HepG2 (cell line): ENCODE data around the gene PDP2. TPM values are rescaled to one million over a fixed set of nuclear protein-coding genes. Genes with fewer than 3 reads are reported as not detected.

Source experiments
- GPN1 ChIP-seq: sonication (generic); formaldehyde crosslinking; IDR thresholded peaks from 2 replicates; pipeline ENCODE4 v1.5.1; 2020; ENCODE audit warnings: missing genetic modification reagents, borderline replicate concordance
- KDM2A ChIP-seq: sonication (generic); formaldehyde crosslinking; IDR thresholded peaks from 2 replicates; pipeline ENCODE4 v1.4.0; 2020; ENCODE audit warnings: low read depth, missing genetic modification reagents, borderline replicate concordance
- MAZ ChIP-seq, 2 experiments: sonication (generic) in 1 of 2; formaldehyde crosslinking in 1 of 2; IDR thresholded peaks; 2 replicates each; pipeline versions ENCODE4 v1.5.0 to v1.6.1; 2012 to 2020; ENCODE audit warnings: low read depth in 2 of 2, mild to moderate bottlenecking in 2 of 2, borderline replicate concordance in 1 of 2, improper control_type of control experiment in 1 of 2, low read length in 1 of 2, missing genetic modification reagents in 1 of 2, moderate library complexity in 1 of 2
- PHF21A ChIP-seq: sonication (generic); formaldehyde crosslinking; IDR thresholded peaks from 2 replicates; pipeline ENCODE4 v1.5.0; 2020; ENCODE audit warnings: mild to moderate bottlenecking, missing genetic modification reagents
- RXRA ChIP-seq: sonication (generic); formaldehyde crosslinking; IDR thresholded peaks from 2 replicates; pipeline ENCODE4 v1.5.1; 2020; ENCODE audit warnings: missing genetic modification reagents
- TCF12 ChIP-seq, 2 experiments: fragments of 450-650 bp in 1 of 2; sonication (generic) in 1 of 2; formaldehyde crosslinking in 1 of 2; IDR thresholded peaks; 2 replicates each; pipeline versions ENCODE4 v1.6.1 to v1.8.0; 2017 to 2022; ENCODE audit warnings: antibody characterized with exemption in 1 of 2, mild to moderate bottlenecking in 1 of 2, missing genetic modification reagents in 1 of 2, moderate library complexity in 1 of 2
- U2AF1 ChIP-seq: fragments of 200-400 bp; formaldehyde crosslinking; optimal IDR thresholded peaks from 2 replicates; pipeline ENCODE3; 2017; ENCODE audit warnings: mild to moderate bottlenecking, low read depth, low read length
- ZNF224 ChIP-seq: sonication (generic); formaldehyde crosslinking; IDR thresholded peaks from 2 replicates; pipeline ENCODE4 v1.5.0; 2020; ENCODE audit warnings: mild to moderate bottlenecking, missing genetic modification reagents
- ZNF484 ChIP-seq: sonication (generic); formaldehyde crosslinking; IDR thresholded peaks from 2 replicates; pipeline ENCODE4 v1.5.1; 2020; ENCODE audit warnings: mild to moderate bottlenecking, low read depth, missing genetic modification reagents, borderline replicate concordance
- ZNF790 ChIP-seq: sonication (generic); formaldehyde crosslinking; IDR thresholded peaks from 2 replicates; pipeline ENCODE4 v1.8.0; 2022; ENCODE audit warnings: missing genetic modification reagents, mild to moderate bottlenecking, borderline replicate concordance
- polyA plus RNA-seq, 8 experiments: library from polyadenylated mRNA; depleted of rRNA in 3 of 8; stranded (reverse) in 7 of 8; unstranded in 1 of 8; fragments of >200 nt; fragmentation: Illumina TruSeq in 4 of 8; extraction: Trizol in 4 of 8; gene quantifications; 2 replicates each; pipeline versions ENCODE4 v1.2.1 to v1.2.3, GENCODE V29; 2011 to 2016; ENCODE audit warnings: low read depth in 4 of 8, missing spikeins in 1 of 8, mixed read lengths in 1 of 8; ENCODE audit not compliant: insufficient read depth in 1 of 8
- total RNA-seq, 5 experiments: library from RNA; depleted of rRNA; stranded (reverse); fragments of >200 nt; fragmentation: Illumina TruSeq; extraction: Trizol; gene quantifications; 2 replicates each; pipeline ENCODE4 v1.2.3, GENCODE V29; 2016; ENCODE audit warnings: low read depth in 1 of 5
- TF ChIP-seq, protein P1 (sequence below): sonication (generic); formaldehyde crosslinking; IDR thresholded peaks from 2 replicates; pipeline ENCODE4 v1.4.0; 2020; ENCODE audit warnings: missing genetic modification reagents
- TF ChIP-seq, protein P2 (sequence below): IDR thresholded peaks from 2 replicates; pipeline ENCODE4 v1.6.1; 2016; ENCODE audit warnings: low read depth, missing genetic modification reagents, missing compliant biosample characterization
- TF ChIP-seq, protein P3 (sequence below): IDR thresholded peaks from 2 replicates; pipeline ENCODE4 v1.6.1; 2012; ENCODE audit warnings: low read length, improper control_type of control experiment
- TF ChIP-seq, protein P4 (sequence below): fragments of 450-650 bp; IDR thresholded peaks from 2 replicates; pipeline ENCODE4 v1.6.1; 2017

Gene PDP2
- total and polyA plus RNA-seq, 2 of the 13 experiments (the other 11 are each of a cell fraction or from before 2014, with no cell fraction given), result 12.8 to 15.8 TPM

DNA sequence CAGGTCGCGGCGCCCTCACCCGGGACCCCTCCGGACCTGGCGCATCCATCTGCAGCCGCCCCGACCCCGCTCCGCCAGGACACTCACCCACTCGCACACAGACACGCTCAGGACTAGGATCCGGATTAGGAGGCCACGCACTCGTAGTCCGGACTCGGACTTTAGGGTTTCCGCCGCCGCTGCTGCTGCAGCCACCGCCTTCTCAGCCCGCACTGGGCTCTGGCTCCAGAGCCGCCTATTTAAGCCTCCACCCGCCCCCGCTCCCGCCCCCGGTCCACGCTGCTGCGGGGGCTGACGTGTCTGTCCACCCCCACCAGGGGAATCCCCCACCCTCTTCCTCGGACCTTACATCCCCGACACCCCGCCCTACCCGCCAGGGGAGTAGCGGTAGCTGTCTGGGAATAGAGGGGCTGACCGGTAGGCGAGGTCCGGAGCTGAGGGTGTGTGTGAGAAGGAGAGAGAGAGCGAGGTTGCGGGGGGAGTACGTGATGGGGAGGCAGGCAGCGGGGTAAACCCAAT, 45.1 kb downstream of the PDP2 start, which contains the start of gene RRAD (continued):
- TF ChIP-seq, protein P1, sequence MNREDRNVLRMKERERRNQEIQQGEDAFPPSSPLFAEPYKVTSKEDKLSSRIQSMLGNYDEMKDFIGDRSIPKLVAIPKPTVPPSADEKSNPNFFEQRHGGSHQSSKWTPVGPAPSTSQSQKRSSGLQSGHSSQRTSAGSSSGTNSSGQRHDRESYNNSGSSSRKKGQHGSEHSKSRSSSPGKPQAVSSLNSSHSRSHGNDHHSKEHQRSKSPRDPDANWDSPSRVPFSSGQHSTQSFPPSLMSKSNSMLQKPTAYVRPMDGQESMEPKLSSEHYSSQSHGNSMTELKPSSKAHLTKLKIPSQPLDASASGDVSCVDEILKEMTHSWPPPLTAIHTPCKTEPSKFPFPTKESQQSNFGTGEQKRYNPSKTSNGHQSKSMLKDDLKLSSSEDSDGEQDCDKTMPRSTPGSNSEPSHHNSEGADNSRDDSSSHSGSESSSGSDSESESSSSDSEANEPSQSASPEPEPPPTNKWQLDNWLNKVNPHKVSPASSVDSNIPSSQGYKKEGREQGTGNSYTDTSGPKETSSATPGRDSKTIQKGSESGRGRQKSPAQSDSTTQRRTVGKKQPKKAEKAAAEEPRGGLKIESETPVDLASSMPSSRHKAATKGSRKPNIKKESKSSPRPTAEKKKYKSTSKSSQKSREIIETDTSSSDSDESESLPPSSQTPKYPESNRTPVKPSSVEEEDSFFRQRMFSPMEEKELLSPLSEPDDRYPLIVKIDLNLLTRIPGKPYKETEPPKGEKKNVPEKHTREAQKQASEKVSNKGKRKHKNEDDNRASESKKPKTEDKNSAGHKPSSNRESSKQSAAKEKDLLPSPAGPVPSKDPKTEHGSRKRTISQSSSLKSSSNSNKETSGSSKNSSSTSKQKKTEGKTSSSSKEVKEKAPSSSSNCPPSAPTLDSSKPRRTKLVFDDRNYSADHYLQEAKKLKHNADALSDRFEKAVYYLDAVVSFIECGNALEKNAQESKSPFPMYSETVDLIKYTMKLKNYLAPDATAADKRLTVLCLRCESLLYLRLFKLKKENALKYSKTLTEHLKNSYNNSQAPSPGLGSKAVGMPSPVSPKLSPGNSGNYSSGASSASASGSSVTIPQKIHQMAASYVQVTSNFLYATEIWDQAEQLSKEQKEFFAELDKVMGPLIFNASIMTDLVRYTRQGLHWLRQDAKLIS (CRISPR knock-in tag), result no peak
- TF ChIP-seq, protein P2, sequence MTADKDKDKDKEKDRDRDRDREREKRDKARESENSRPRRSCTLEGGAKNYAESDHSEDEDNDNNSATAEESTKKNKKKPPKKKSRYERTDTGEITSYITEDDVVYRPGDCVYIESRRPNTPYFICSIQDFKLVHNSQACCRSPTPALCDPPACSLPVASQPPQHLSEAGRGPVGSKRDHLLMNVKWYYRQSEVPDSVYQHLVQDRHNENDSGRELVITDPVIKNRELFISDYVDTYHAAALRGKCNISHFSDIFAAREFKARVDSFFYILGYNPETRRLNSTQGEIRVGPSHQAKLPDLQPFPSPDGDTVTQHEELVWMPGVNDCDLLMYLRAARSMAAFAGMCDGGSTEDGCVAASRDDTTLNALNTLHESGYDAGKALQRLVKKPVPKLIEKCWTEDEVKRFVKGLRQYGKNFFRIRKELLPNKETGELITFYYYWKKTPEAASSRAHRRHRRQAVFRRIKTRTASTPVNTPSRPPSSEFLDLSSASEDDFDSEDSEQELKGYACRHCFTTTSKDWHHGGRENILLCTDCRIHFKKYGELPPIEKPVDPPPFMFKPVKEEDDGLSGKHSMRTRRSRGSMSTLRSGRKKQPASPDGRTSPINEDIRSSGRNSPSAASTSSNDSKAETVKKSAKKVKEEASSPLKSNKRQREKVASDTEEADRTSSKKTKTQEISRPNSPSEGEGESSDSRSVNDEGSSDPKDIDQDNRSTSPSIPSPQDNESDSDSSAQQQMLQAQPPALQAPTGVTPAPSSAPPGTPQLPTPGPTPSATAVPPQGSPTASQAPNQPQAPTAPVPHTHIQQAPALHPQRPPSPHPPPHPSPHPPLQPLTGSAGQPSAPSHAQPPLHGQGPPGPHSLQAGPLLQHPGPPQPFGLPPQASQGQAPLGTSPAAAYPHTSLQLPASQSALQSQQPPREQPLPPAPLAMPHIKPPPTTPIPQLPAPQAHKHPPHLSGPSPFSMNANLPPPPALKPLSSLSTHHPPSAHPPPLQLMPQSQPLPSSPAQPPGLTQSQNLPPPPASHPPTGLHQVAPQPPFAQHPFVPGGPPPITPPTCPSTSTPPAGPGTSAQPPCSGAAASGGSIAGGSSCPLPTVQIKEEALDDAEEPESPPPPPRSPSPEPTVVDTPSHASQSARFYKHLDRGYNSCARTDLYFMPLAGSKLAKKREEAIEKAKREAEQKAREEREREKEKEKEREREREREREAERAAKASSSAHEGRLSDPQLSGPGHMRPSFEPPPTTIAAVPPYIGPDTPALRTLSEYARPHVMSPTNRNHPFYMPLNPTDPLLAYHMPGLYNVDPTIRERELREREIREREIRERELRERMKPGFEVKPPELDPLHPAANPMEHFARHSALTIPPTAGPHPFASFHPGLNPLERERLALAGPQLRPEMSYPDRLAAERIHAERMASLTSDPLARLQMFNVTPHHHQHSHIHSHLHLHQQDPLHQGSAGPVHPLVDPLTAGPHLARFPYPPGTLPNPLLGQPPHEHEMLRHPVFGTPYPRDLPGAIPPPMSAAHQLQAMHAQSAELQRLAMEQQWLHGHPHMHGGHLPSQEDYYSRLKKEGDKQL (CRISPR knock-in tag), result no peak
- no peak for TF ChIP-seq GPN1 (CRISPR knock-in tag)
- TF ChIP-seq TCF12 (IDR thresholded peaks at IDR 0.05), result no peak
- 0 out of 2 replicates have a peak, but pooled peaks have one; percentile 21 for TF ChIP-seq TCF12 (CRISPR knock-in tag; IDR thresholded peaks at IDR 0.05)
- no peak for TF ChIP-seq ZNF224 (CRISPR knock-in tag)
- TF ChIP-seq MAZ (IDR thresholded peaks at IDR 0.05; ENCODE audit: borderline replicate concordance, low read depth, low read length), result no peak
- TF ChIP-seq MAZ (CRISPR knock-in tag; IDR thresholded peaks at IDR 0.05; ENCODE audit: low read depth), result 0 out of 2 replicates have a peak, but pooled peaks have one; percentile 6
- 0 out of 2 replicates have a peak, but pooled peaks have one; percentile 5 for TF ChIP-seq KDM2A (CRISPR knock-in tag)
- TF ChIP-seq, protein P3, sequence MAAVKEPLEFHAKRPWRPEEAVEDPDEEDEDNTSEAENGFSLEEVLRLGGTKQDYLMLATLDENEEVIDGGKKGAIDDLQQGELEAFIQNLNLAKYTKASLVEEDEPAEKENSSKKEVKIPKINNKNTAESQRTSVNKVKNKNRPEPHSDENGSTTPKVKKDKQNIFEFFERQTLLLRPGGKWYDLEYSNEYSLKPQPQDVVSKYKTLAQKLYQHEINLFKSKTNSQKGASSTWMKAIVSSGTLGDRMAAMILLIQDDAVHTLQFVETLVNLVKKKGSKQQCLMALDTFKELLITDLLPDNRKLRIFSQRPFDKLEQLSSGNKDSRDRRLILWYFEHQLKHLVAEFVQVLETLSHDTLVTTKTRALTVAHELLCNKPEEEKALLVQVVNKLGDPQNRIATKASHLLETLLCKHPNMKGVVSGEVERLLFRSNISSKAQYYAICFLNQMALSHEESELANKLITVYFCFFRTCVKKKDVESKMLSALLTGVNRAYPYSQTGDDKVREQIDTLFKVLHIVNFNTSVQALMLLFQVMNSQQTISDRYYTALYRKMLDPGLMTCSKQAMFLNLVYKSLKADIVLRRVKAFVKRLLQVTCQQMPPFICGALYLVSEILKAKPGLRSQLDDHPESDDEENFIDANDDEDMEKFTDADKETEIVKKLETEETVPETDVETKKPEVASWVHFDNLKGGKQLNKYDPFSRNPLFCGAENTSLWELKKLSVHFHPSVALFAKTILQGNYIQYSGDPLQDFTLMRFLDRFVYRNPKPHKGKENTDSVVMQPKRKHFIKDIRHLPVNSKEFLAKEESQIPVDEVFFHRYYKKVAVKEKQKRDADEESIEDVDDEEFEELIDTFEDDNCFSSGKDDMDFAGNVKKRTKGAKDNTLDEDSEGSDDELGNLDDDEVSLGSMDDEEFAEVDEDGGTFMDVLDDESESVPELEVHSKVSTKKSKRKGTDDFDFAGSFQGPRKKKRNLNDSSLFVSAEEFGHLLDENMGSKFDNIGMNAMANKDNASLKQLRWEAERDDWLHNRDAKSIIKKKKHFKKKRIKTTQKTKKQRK, result no peak
- 0 out of 2 replicates have a peak, but pooled peaks have one; percentile 1 for TF ChIP-seq RXRA (CRISPR knock-in tag)
- TF ChIP-seq, protein P4, sequence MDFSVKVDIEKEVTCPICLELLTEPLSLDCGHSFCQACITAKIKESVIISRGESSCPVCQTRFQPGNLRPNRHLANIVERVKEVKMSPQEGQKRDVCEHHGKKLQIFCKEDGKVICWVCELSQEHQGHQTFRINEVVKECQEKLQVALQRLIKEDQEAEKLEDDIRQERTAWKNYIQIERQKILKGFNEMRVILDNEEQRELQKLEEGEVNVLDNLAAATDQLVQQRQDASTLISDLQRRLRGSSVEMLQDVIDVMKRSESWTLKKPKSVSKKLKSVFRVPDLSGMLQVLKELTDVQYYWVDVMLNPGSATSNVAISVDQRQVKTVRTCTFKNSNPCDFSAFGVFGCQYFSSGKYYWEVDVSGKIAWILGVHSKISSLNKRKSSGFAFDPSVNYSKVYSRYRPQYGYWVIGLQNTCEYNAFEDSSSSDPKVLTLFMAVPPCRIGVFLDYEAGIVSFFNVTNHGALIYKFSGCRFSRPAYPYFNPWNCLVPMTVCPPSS, result no peak
- no peak for TF ChIP-seq PHF21A (CRISPR knock-in tag)
- TF ChIP-seq ZNF790 (CRISPR knock-in tag), result no peak
- TF ChIP-seq U2AF1, result no peak
- TF ChIP-seq ZNF484, result no peak
